Stomach (tissue), 4 donors: ENCODE measurements around the gene TTBK2.

ENCODE experiments used
- CTCF ChIP-seq, 7 experiments: fragments of 450-650 bp in 4 of 7; fragments of 200-600 bp in 3 of 7; sonication (generic) in 3 of 7; IDR thresholded peaks; one replicate each; pipeline ENCODE4 v1.5.1; 2016 to 2019; ENCODE audit warnings: antibody characterized with exemption in 7 of 7, control low read depth in 2 of 7, mild to moderate bottlenecking in 1 of 7
- POLR2AphosphoS5 ChIP-seq, 3 donors: sonication (generic); formaldehyde crosslinking; IDR thresholded peaks; one replicate each; pipeline ENCODE4 v1.6.1; 2016; ENCODE audit warnings: antibody characterized with exemption in 3 of 3

- TF ChIP-seq CTCF (IDR thresholded peaks at IDR 0.05) (no peak), POLR2AphosphoS5 (IDR thresholded peaks at IDR 0.05) (peak in 1 of 3 donors; percentile 16)
Measured at GRCh38 chr15:42707068-42707467, 213.5 kb downstream of the TTBK2 start.
